HCT116 (cell line): ENCODE results near the gene RTN4IP1. TPM values are rescaled to one million over a fixed set of nuclear protein-coding genes. Genes with fewer than 3 reads are reported as not detected.

ENCODE experiments used
- ATAC-seq: fragments of 200-7000 bp; cut with Tn5 transposase; 2 replicates; pipeline ENCODE4 v1.9.1; 2020; ENCODE audit warnings: mild to moderate bottlenecking, moderate library complexity
- BruUV-seq: library from RNA; stranded (reverse); fragments of 400-500 nt; replicated peaks from 2 replicates; lab custom pipeline; 2021; lab: Mats Ljungman, UMichigan
- CTCF ChIA-PET: fragments of 300-600 bp; sonication (Branson Sonifier 250); formaldehyde crosslinking; loops from one replicate; lab custom pipeline; 2021; ENCODE audit warnings: antibody characterized with exemption; lab: Charles Lee
- POLR2A ChIA-PET: fragments of 300-600, 350-600 bp; sonication (Branson Sonifier 250); formaldehyde crosslinking; loops from one replicate; lab custom pipeline; 2021; ENCODE audit warnings: antibody characterized with exemption; lab: Charles Lee
- RAD21 ChIA-PET, 2 experiments: fragments of 300-600 bp; sonication (Branson Sonifier 250); formaldehyde crosslinking; loops; one replicate each; lab custom pipeline; 2023; ENCODE audit warnings: low total read pairs in 2 of 2; ENCODE audit not compliant: uncharacterized antibody in 2 of 2, unreplicated experiment in 2 of 2, low non-redundant PET in 1 of 2; lab: Charles Lee
- DNase-seq: peaks from one replicate; pipeline ENCODE4 v3.0.0-alpha.2; 2010; ENCODE audit warnings: low read depth, low spot score
- H2AFZ ChIP-seq: fragments of 200-600 bp; shearing (Covaris generic), sonication (generic); 2 replicates; pipeline ENCODE4 v1.6.1; 2017; ENCODE audit warnings: low read depth, mixed run types, mixed read lengths, antibody characterized with exemption, low read length; ENCODE audit not compliant: poor library complexity, severe bottlenecking
- H3K27ac ChIP-seq: 2 replicates; pipeline ENCODE4 v1.5.1; 2012; ENCODE audit warnings: low read depth, low read length
- H3K27me3 ChIP-seq: fragments of 200-600 bp; sonication (generic); 2 replicates; pipeline ENCODE4 v1.6.1; 2016; ENCODE audit warnings: mixed run types, low read length, mixed read lengths; ENCODE audit not compliant: insufficient read depth
- H3K36me3 ChIP-seq, 2 experiments: fragments of 200-500 bp in 1 of 2; fragments of 200-600 bp in 1 of 2; sonication (Bioruptor generic) in 1 of 2; sonication (generic) in 1 of 2; 2 replicates each; pipeline versions ENCODE4 v1.5.1 to v1.6.1; 2014 to 2016; ENCODE audit warnings: low read length in 2 of 2, inconsistent platforms in 1 of 2, mixed read lengths in 1 of 2, mixed run types in 1 of 2; ENCODE audit not compliant: insufficient read depth in 2 of 2, control insufficient read depth in 1 of 2
- H3K4me1 ChIP-seq, 2 experiments: fragments of 200-600 bp in 1 of 2; sonication (generic) in 1 of 2; 2 replicates each; pipeline versions ENCODE4 v1.5.1 to v1.6.1; 2012 to 2017; ENCODE audit warnings: low read length in 2 of 2, inconsistent platforms in 1 of 2, mild to moderate bottlenecking in 1 of 2, mixed read lengths in 1 of 2, mixed run types in 1 of 2, moderate library complexity in 1 of 2; ENCODE audit not compliant: insufficient read depth in 2 of 2, control insufficient read depth in 1 of 2
- H3K4me2 ChIP-seq: fragments of 200-600 bp; sonication (generic); 2 replicates; pipeline ENCODE4 v1.6.1; 2017; ENCODE audit warnings: mixed run types, low read length, mixed read lengths
- H3K4me3 ChIP-seq, 2 experiments: fragments of 200-600 bp in 1 of 2; sonication (generic) in 1 of 2; replicated peaks in 1 of 2; 2 replicates each; pipeline ENCODE4 v1.5.1; 2011 to 2016; ENCODE audit warnings: low read length in 2 of 2, control low read depth in 1 of 2, low read depth in 1 of 2, mild to moderate bottlenecking in 1 of 2, mixed read lengths in 1 of 2, mixed run types in 1 of 2
- H3K79me2 ChIP-seq: fragments of 200-600 bp; sonication (generic); 2 replicates; pipeline ENCODE4 v1.6.1; 2017; ENCODE audit warnings: mild to moderate bottlenecking, mixed run types, low read length, moderate library complexity, mixed read lengths; ENCODE audit not compliant: insufficient read depth
- H3K9ac ChIP-seq: fragments of 200-600 bp; sonication (generic); 2 replicates; pipeline ENCODE4 v1.6.1; 2016; ENCODE audit warnings: low read length, mixed read lengths
- H3K9me2 ChIP-seq: fragments of 200-600 bp; sonication (generic), shearing (Covaris generic); 2 replicates; pipeline ENCODE4 v1.6.1; 2017; ENCODE audit warnings: mixed run types, mild to moderate bottlenecking, moderate library complexity; ENCODE audit not compliant: insufficient read depth
- H3K9me3 ChIP-seq, 2 experiments: fragments of 200-500 bp in 1 of 2; fragments of 200-600 bp in 1 of 2; sonication (Bioruptor generic) in 1 of 2; sonication (generic) in 1 of 2; 2 replicates each; pipeline ENCODE4 v1.6.1; 2014 to 2017; ENCODE audit warnings: low read length in 2 of 2, mixed read lengths in 2 of 2, inconsistent platforms in 1 of 2, low read depth in 1 of 2, mild to moderate bottlenecking in 1 of 2, mixed run types in 1 of 2, moderate library complexity in 1 of 2; ENCODE audit not compliant: control insufficient read depth in 1 of 2, insufficient read depth in 1 of 2
- H4K20me1 ChIP-seq: fragments of 200-600 bp; sonication (generic), shearing (Covaris generic); 2 replicates; pipeline ENCODE4 v1.6.1; 2017; ENCODE audit warnings: mixed run types, mild to moderate bottlenecking, moderate library complexity; ENCODE audit not compliant: insufficient read depth
- ATF3 ChIP-seq: IDR thresholded peaks from 2 replicates; pipeline ENCODE4 v1.6.1; 2012
- CBX3 ChIP-seq: IDR thresholded peaks from 2 replicates; pipeline ENCODE4 v1.6.1; 2012; ENCODE audit warnings: low read depth
- CEBPB ChIP-seq: IDR thresholded peaks from 2 replicates; pipeline ENCODE4 v1.6.1; 2012; ENCODE audit warnings: low read depth
- CTCF ChIP-seq, 3 experiments: fragments of 200-600 bp in 1 of 3; sonication (generic) in 1 of 3; IDR thresholded peaks in 2 of 3; conservative IDR thresholded peaks in 1 of 3; 2 replicates each; pipeline ENCODE4 v1.5.1; 2012 to 2017; ENCODE audit warnings: low read depth in 2 of 3, low read length in 2 of 3, antibody characterized with exemption in 1 of 3, borderline replicate concordance in 1 of 3, control low read depth in 1 of 3, mild to moderate bottlenecking in 1 of 3, mixed read lengths in 1 of 3, mixed run types in 1 of 3, moderate library complexity in 1 of 3; ENCODE audit not compliant: insufficient read depth in 1 of 3
- EGR1 ChIP-seq: IDR thresholded peaks from 2 replicates; pipeline ENCODE4 v1.6.1; 2012; ENCODE audit warnings: low read depth
- EZH2 ChIP-seq: fragments of 200-600 bp; sonication (generic); IDR thresholded peaks from 2 replicates; pipeline ENCODE4 v1.6.1; 2017; ENCODE audit warnings: antibody characterized with exemption, mixed run types
- EZH2phosphoT487 ChIP-seq: fragments of 200-600 bp; IDR thresholded peaks from 2 replicates; pipeline ENCODE4 v1.6.1; 2018; ENCODE audit warnings: antibody characterized with exemption, borderline replicate concordance
- FOSL1 ChIP-seq: IDR thresholded peaks from 2 replicates; pipeline ENCODE4 v1.6.1; 2012; ENCODE audit warnings: low read depth
- MAX ChIP-seq: IDR thresholded peaks from 2 replicates; pipeline ENCODE4 v1.6.1; 2012
- POLR2A ChIP-seq: IDR thresholded peaks from 2 replicates; pipeline ENCODE4 v1.7.0; 2011; ENCODE audit warnings: borderline replicate concordance; ENCODE audit not compliant: insufficient read depth, insufficient read length; ENCODE audit errors: extremely low read depth
- POLR2AphosphoS5 ChIP-seq: IDR thresholded peaks from 2 replicates; pipeline ENCODE4 v1.6.1; 2011; ENCODE audit warnings: mild to moderate bottlenecking, low read depth, low read length, moderate library complexity
- RAD21 ChIP-seq: IDR thresholded peaks from 2 replicates; pipeline ENCODE4 v1.6.1; 2012; ENCODE audit warnings: low read depth, mild to moderate bottlenecking
- REST ChIP-seq: IDR thresholded peaks from 2 replicates; pipeline ENCODE4 v1.6.1; 2012; ENCODE audit warnings: low read depth
- SIN3A ChIP-seq: IDR thresholded peaks from 2 replicates; pipeline ENCODE4 v1.6.1; 2012; ENCODE audit warnings: low read depth
- SP1 ChIP-seq: IDR thresholded peaks from 2 replicates; pipeline ENCODE4 v1.6.1; 2012; ENCODE audit warnings: low read depth
- SRF ChIP-seq: IDR thresholded peaks from 2 replicates; pipeline ENCODE4 v1.6.1; 2012; ENCODE audit warnings: low read depth
- TCF7L2 ChIP-seq: IDR thresholded peaks from 2 replicates; pipeline ENCODE4 v1.7.0; 2011; ENCODE audit warnings: borderline replicate concordance, inconsistent platforms; ENCODE audit not compliant: insufficient read depth, insufficient read length; ENCODE audit errors: extremely low read depth
- ZBTB33 ChIP-seq: IDR thresholded peaks from 2 replicates; pipeline ENCODE4 v1.6.1; 2011; ENCODE audit warnings: mild to moderate bottlenecking, low read length, moderate library complexity; ENCODE audit not compliant: insufficient replicate concordance; ENCODE audit errors: extremely low read depth
- ZFX ChIP-seq: fragments of 450-650 bp; IDR thresholded peaks from 2 replicates; pipeline ENCODE4 v1.6.1; 2017
- ZNF274 ChIP-seq: fragments of 200-500 bp; sonication (Bioruptor generic); IDR thresholded peaks from 2 replicates; pipeline ENCODE4 v1.6.1; 2014; ENCODE audit warnings: mild to moderate bottlenecking, low read depth, low read length, inconsistent platforms
- intact Hi-C: fragments of 100-400 bp; cut with micrococcal nuclease; formaldehyde crosslinking; loops from 2 replicates; pipeline ENCODE4 v1.10.0; 2022
- total RNA-seq: library from RNA; stranded (reverse); gene quantifications from one replicate; pipeline ENCODE4 v1.2.1, GENCODE V29; 2021; ENCODE audit not compliant: unreplicated experiment

RTN4IP1 gene
- total RNA-seq, 1 experiment from 2014 or later = 9.1 TPM

GRCh38 chr6:106557837-106558236 is 71.5 kb downstream of the RTN4IP1 start:
- Histone ChIP-seq H3K4me1 (peaks cover 36 to 46% of the 10 kb centered on the region in 2 experiments), H3K27me3 (no peaks in the 10 kb centered on the region), H3K27ac (no peak overlapping the region), H3K79me2 (no peaks in the 10 kb centered on the region), H3K9me3 (no peaks in the 10 kb centered on the region), H3K4me3 (no peak overlapping the region), H3K9me2 (no peaks in the 10 kb centered on the region), H3K36me3 (peaks cover 0 to 7% of the 10 kb centered on the region in 2 experiments; a peak in 1 of 4 replicates), H4K20me1 (no peaks in the 10 kb centered on the region), H3K9ac (no peak overlapping the region), H3K4me2 (no peak overlapping the region), H2AFZ (no peak overlapping the region)
- POLR2A ChIA-PET = interaction anchor here (0.7 kb wide), 1 partner anchor 69 kb away, joined by 3 read pairs; no protein-coding TSS in a partner anchor
- CTCF ChIA-PET = no interaction called here
- DNase-seq = no peak
- RAD21 ChIA-PET = no interaction called here
- intact Hi-C loops = loop anchor here (2.0 kb wide), 1 partner anchor 113 kb away; no protein-coding TSS in a partner anchor
- no peak for TF ChIP-seq CBX3
- no peak for TF ChIP-seq MAX
- no peak for TF ChIP-seq EZH2
- TF ChIP-seq SIN3A = no peak
- TF ChIP-seq SP1 = no peak
- no peak for TF ChIP-seq REST
- TF ChIP-seq ZBTB33 = no peak
- no peak for TF ChIP-seq ZNF274
- TF ChIP-seq CTCF (IDR thresholded peaks at IDR 0.05 in 2 of 3, conservative IDR thresholded peaks at IDR 0.05 in 1 of 3; ENCODE audit: borderline replicate concordance in 1 of 3, insufficient read depth in 1 of 3, low read depth in 2 of 3, low read length in 2 of 3) = no peak
- no peak for TF ChIP-seq RAD21
- TF ChIP-seq SRF = no peak
- TF ChIP-seq ATF3 = no peak
- no peak for TF ChIP-seq POLR2A
- no peak for TF ChIP-seq EGR1
- no peak for TF ChIP-seq TCF7L2
- TF ChIP-seq EZH2phosphoT487 = no peak
- no peak for TF ChIP-seq ZFX
- TF ChIP-seq CEBPB = no peak
- no peak for TF ChIP-seq FOSL1
- no peak for TF ChIP-seq POLR2AphosphoS5
- ATAC-seq = no peak
- BruUV-seq = no TSS peak
